ENCODE data around the gene APBA1.

APBA1 gene

DNA sequence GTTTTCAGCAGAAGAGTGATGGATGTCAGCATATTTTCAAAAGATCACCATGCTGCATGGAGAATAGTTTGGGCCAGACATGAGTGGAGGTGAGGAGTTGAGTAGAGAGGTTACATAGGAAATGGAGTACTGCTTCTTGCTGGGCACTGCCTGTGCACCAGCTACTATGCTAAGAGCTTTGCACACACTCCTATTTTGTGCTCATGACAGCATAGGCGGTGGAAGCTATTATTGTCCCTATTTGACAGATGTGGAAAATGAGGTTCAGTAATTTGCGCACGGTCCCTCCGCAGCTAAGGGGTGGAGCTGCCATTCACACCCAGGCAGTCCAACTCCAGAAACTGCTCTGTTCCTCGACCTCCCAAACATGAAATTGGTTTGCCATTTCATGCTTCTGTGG, 279.3 kb downstream of the APBA1 start:
- no peak for DNase-seq (ENCODE audit: extremely low read depth, insufficient read length)
- no peaks in the 10 kb centered on the region for H3K27me3 ChIP-seq (replicated peaks; ENCODE audit: control insufficient read depth, insufficient read depth, low read length)
- H3K36me3 ChIP-seq (ENCODE audit: control insufficient read depth, insufficient read depth, low read length): no peaks in the 10 kb centered on the region
- TF ChIP-seq, protein P1, sequence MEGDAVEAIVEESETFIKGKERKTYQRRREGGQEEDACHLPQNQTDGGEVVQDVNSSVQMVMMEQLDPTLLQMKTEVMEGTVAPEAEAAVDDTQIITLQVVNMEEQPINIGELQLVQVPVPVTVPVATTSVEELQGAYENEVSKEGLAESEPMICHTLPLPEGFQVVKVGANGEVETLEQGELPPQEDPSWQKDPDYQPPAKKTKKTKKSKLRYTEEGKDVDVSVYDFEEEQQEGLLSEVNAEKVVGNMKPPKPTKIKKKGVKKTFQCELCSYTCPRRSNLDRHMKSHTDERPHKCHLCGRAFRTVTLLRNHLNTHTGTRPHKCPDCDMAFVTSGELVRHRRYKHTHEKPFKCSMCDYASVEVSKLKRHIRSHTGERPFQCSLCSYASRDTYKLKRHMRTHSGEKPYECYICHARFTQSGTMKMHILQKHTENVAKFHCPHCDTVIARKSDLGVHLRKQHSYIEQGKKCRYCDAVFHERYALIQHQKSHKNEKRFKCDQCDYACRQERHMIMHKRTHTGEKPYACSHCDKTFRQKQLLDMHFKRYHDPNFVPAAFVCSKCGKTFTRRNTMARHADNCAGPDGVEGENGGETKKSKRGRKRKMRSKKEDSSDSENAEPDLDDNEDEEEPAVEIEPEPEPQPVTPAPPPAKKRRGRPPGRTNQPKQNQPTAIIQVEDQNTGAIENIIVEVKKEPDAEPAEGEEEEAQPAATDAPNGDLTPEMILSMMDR (IDR thresholded peaks at IDR 0.05; ENCODE audit: insufficient read depth, low read length, poor library complexity, severe bottlenecking): no peak
- H3K4me3 ChIP-seq (replicated peaks; ENCODE audit: low read depth, low read length): no peak overlapping the region

DNA sequence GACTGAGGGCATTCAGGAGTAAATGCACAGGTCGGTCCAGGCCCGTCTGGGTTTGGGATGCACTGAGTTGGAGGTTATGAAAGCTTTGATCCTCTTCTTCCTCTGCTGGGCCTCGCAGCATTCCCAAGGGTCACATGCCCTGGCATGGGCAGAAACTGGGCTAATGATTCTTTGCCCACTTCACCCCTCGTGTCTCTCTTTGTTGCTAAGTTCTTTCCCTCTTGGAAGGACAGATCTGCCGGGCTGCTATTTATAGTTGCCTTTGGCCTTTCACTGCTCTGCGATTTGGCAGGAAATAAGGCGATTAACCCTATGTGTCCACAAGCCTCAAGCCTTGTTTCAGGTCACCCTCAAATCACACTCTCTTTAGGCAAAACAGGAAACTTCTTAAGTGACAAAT, 280.2 kb downstream of the APBA1 start:
- Histone ChIP-seq H3K27me3 (replicated peaks; ENCODE audit: control insufficient read depth, insufficient read depth, low read length) (no peaks in the 10 kb centered on the region), H3K36me3 (ENCODE audit: control insufficient read depth, insufficient read depth, low read length) (no peaks in the 10 kb centered on the region), H3K4me3 (replicated peaks; ENCODE audit: low read depth, low read length) (no peak overlapping the region)
- no peak for DNase-seq (ENCODE audit: extremely low read depth, insufficient read length)
- TF ChIP-seq, protein P1 (IDR thresholded peaks at IDR 0.05; ENCODE audit: insufficient read depth, low read length, poor library complexity, severe bottlenecking): no peak

DNA sequence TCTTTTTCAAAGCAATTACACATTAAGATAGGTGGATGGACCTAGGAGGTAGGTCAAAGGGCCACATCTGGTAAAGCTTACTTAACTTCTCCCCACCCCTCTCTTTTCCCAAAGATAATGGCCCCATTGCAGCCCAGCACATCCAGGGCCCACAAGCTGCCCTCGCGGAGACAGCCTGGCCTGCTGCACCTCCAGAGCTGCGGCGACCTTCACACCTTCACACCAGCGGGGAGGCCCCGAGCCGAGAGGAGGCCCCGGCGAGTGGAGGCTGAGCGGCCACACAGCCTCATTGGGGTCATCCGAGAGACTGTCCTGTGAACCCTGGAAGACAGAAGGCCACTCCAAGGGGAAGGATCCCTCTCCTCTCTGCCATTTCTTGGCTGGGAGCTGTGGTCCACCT, 280.7 kb downstream of the APBA1 start:
- Histone ChIP-seq H3K27me3 (replicated peaks; ENCODE audit: control insufficient read depth, insufficient read depth, low read length) (no peaks in the 10 kb centered on the region; the same call in 1 of the 2 replicates), H3K4me3 (replicated peaks; ENCODE audit: low read depth, low read length) (no peak overlapping the region), H3K36me3 (ENCODE audit: control insufficient read depth, insufficient read depth, low read length) (no peaks in the 10 kb centered on the region)
- TF ChIP-seq, protein P1 (IDR thresholded peaks at IDR 0.05; ENCODE audit: insufficient read depth, low read length, poor library complexity, severe bottlenecking): no peak
- no peak for DNase-seq (ENCODE audit: extremely low read depth, insufficient read length)

DNA sequence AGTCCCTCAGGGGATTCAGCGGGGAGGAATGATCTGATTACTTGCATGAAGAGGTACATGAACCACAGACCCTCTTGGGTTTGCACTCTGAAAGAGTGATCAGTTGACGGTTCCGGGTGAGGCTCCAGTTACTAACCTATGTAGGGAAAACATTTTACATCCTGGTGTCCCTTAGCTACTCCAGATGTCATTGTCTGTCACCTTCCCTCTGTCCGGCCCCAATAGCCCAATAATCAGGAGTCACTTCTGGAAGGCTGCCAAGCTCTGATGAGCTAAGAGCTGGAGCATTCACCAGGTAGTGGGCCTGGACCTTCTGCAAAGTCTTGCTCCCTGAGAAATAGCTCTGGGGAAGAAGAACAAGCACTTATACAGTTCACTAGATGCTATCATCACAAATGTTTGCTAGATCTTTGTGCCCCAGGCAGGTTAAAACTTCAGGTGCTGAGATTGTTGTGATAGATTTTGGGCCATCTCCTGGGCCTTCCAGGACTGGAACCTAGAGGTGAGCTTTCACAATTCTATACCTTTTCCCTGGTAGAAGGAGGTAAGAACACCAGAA, 282.7 kb downstream of the APBA1 start:
- no peak for DNase-seq (ENCODE audit: extremely low read depth, insufficient read length)
- H3K27me3 ChIP-seq (replicated peaks; ENCODE audit: control insufficient read depth, insufficient read depth, low read length): no peaks in the 10 kb centered on the region; the same call in 1 of the 2 replicates
- H3K4me3 ChIP-seq (replicated peaks; ENCODE audit: low read depth, low read length): no peak overlapping the region
- TF ChIP-seq, protein P1 (IDR thresholded peaks at IDR 0.05; ENCODE audit: insufficient read depth, low read length, poor library complexity, severe bottlenecking): no peak
- H3K36me3 ChIP-seq (ENCODE audit: control insufficient read depth, insufficient read depth, low read length): no peaks in the 10 kb centered on the region

DNA sequence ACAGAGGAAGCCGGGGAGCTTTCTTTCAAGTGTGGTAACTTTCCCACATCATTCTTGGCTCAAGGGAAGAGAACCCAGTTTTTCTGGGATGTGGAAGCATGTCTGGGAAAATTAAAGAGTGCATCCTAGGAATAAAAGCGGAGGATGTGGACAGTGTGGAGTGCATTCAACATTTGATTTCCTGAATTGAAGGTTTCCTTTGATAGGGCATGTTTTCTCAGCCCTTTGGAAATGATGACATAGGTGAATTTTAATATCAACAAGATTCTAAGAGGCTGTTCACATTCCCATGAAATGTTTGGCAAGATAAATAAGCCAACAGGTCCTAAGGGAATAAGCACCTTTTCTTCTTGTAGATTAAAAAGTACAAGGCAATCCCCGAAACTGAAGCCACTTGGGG, 283.6 kb downstream of the APBA1 start:
- TF ChIP-seq, protein P1 (IDR thresholded peaks at IDR 0.05; ENCODE audit: insufficient read depth, low read length, poor library complexity, severe bottlenecking): no peak
- no peak for DNase-seq (ENCODE audit: extremely low read depth, insufficient read length)
- no peaks in the 10 kb centered on the region; the same call in 1 of the 2 replicates for H3K27me3 ChIP-seq (replicated peaks; ENCODE audit: control insufficient read depth, insufficient read depth, low read length)
- no peak overlapping the region for H3K4me3 ChIP-seq (replicated peaks; ENCODE audit: low read depth, low read length)
- H3K36me3 ChIP-seq (ENCODE audit: control insufficient read depth, insufficient read depth, low read length): no peaks in the 10 kb centered on the region

DNA sequence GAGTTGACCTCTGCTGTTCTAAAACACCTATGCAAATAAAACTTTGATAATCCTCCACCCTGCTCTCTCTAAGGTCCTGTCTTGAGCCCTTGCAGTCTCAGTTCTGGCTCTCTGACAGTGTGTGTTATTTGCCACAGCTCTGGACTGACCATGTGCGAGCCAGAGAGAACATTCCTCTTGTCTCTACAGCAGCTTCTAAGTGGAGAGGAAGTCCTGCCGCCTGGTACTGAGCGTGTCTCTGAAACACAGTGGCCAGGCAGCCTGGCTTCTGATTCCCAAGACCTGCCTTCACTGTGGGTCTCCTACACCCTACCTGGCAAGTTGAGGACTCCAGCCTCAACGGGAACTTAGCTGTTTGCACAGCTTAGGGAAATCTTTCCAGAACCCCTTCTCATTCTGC, 285.5 kb downstream of the APBA1 start:
- DNase-seq (ENCODE audit: extremely low read depth, insufficient read length): no peak
- TF ChIP-seq, protein P1 (IDR thresholded peaks at IDR 0.05; ENCODE audit: insufficient read depth, low read length, poor library complexity, severe bottlenecking): no peak
- Histone ChIP-seq H3K36me3 (ENCODE audit: control insufficient read depth, insufficient read depth, low read length) (no peaks in the 10 kb centered on the region), H3K27me3 (replicated peaks; ENCODE audit: control insufficient read depth, insufficient read depth, low read length) (no peaks in the 10 kb centered on the region; the same call in 1 of the 2 replicates), H3K4me3 (replicated peaks; ENCODE audit: low read depth, low read length) (no peak overlapping the region)

All from GM06990 (cell line).